GM21717 (cell line): ENCODE results near the gene RAF1.

Experiments used
- ATAC-seq: cut with Tn5 transposase; IDR thresholded peaks from one replicate; pipeline ENCODE4 v1.9.1; 2021; ENCODE audit warnings: mild to moderate bottlenecking, moderate library complexity; ENCODE audit not compliant: unreplicated experiment

The RAF1 gene

GRCh38 chr3:12601072-12601471, 62.8 kb downstream of the RAF1 start:
- no peak for ATAC-seq

- ATAC-seq = no peak
These were observed 65.0 kb downstream of the RAF1 start for GRCh38 chr3:12598890-12599289.

- no peak for ATAC-seq
These were observed 70.4 kb downstream of the RAF1 start for GRCh38 chr3:12593473-12593872.

GRCh38 chr3:12591997-12592715, 71.8 kb downstream of the RAF1 start:
- no peak for ATAC-seq

GRCh38 chr3:12591456-12591855, 72.5 kb downstream of the RAF1 start:
- no peak for ATAC-seq

- ATAC-seq = no peak
These were observed 73.8 kb downstream of the RAF1 start for GRCh38 chr3:12590096-12590495.

GRCh38 chr3:12588039-12589009, 75.6 kb downstream of the RAF1 start:
- ATAC-seq = no peak

GRCh38 chr3:12586403-12586802, 77.5 kb downstream of the RAF1 start:
- no peak for ATAC-seq

- ATAC-seq = no peak
These were observed 77.9 kb downstream of the RAF1 start for GRCh38 chr3:12585970-12586369.

GRCh38 chr3:12585181-12585580, 78.7 kb downstream of the RAF1 start:
- no peak for ATAC-seq

GRCh38 chr3:12584083-12584482, 79.8 kb downstream of the RAF1 start:
- ATAC-seq = no peak

GRCh38 chr3:12583280-12583679, 80.6 kb downstream of the RAF1 start:
- ATAC-seq = no peak

GRCh38 chr3:12582730-12583129, 81.2 kb downstream of the RAF1 start:
- no peak for ATAC-seq

GRCh38 chr3:12579905-12580304, 84.0 kb downstream of the RAF1 start:
- ATAC-seq = no peak

GRCh38 chr3:12579456-12579855, 84.5 kb downstream of the RAF1 start:
- ATAC-seq = no peak

- no peak for ATAC-seq
These were observed 85.2 kb downstream of the RAF1 start for GRCh38 chr3:12578742-12579141.

GRCh38 chr3:12577379-12577778, 86.5 kb downstream of the RAF1 start:
- no peak for ATAC-seq

GRCh38 chr3:12574661-12575060, 89.3 kb downstream of the RAF1 start:
- ATAC-seq = no peak

GRCh38 chr3:12574131-12574530, 89.8 kb downstream of the RAF1 start:
- no peak for ATAC-seq

- no peak for ATAC-seq
These were observed 91.9 kb downstream of the RAF1 start for GRCh38 chr3:12571986-12572385.

GRCh38 chr3:12569836-12570235, 94.1 kb downstream of the RAF1 start:
- ATAC-seq = no peak

GRCh38 chr3:12568747-12569146, 95.2 kb downstream of the RAF1 start:
- no peak for ATAC-seq
